HL-60 (cell line): ENCODE results near the gene C18orf32.

Experiments used
- DNase-seq, 2 experiments: peaks; one replicate each; pipeline ENCODE4 v3.0.0-alpha.2; 2010 to 2020; ENCODE audit warnings: low read depth in 1 of 2, low spot score in 1 of 2
- H3K27ac ChIP-seq: fragments of 250-450 bp; sonication (Bioruptor Pico); replicated peaks from 2 replicates; pipeline ENCODE4 v1.5.1; 2020; ENCODE audit warnings: mild to moderate bottlenecking, moderate library complexity
- H3K27me3 ChIP-seq: fragments of 250-450 bp; sonication (Bioruptor Pico); 2 replicates; pipeline ENCODE4 v1.5.1; 2021; ENCODE audit warnings: mild to moderate bottlenecking, moderate library complexity; ENCODE audit not compliant: insufficient read depth, poor library complexity, severe bottlenecking
- H3K4me3 ChIP-seq: replicated peaks from 2 replicates; pipeline ENCODE4 v1.5.1; 2011; ENCODE audit warnings: mild to moderate bottlenecking, control low read depth, low read length; ENCODE audit not compliant: insufficient read depth
- GABPA ChIP-seq: IDR thresholded peaks from 2 replicates; pipeline ENCODE4 v1.6.1; 2012; ENCODE audit warnings: low read depth
- POLR2AphosphoS5 ChIP-seq: IDR thresholded peaks from 2 replicates; pipeline ENCODE4 v1.6.1; 2012; ENCODE audit warnings: low read depth
- SPI1 ChIP-seq: IDR thresholded peaks from 2 replicates; pipeline ENCODE4 v1.6.1; 2012; ENCODE audit warnings: low read depth, mild to moderate bottlenecking, borderline replicate concordance
- TF ChIP-seq, protein P1 (sequence below): IDR thresholded peaks from 2 replicates; pipeline ENCODE4 v1.6.1; 2012; ENCODE audit warnings: low read depth; ENCODE audit not compliant: insufficient replicate concordance
- TF ChIP-seq, protein P2 (sequence below): IDR thresholded peaks from one replicate; pipeline ENCODE4 v1.5.1; 2011; ENCODE audit warnings: low read length, control low read depth, inconsistent platforms; ENCODE audit not compliant: insufficient read depth

C18orf32 gene

DNA sequence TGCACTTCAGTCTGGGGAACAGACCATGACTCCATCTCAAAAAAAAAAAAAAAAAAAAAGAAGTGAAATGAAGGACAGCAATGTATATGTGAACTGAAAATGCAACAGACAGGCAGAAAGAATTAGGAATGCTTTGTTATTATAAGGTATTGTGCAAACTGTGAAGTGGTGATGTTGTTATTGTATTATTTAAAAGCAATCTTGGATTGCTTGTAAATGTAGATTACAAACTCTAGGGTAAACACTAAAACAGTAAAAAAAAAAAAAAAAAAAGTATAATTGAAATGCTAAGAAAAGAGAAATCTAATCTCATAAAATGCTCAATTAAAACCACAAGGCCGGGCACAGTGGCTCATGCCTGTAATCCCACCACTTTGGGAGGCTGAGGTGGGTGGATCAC is 51.9 kb downstream of the C18orf32 start:
- TF ChIP-seq, protein P1, sequence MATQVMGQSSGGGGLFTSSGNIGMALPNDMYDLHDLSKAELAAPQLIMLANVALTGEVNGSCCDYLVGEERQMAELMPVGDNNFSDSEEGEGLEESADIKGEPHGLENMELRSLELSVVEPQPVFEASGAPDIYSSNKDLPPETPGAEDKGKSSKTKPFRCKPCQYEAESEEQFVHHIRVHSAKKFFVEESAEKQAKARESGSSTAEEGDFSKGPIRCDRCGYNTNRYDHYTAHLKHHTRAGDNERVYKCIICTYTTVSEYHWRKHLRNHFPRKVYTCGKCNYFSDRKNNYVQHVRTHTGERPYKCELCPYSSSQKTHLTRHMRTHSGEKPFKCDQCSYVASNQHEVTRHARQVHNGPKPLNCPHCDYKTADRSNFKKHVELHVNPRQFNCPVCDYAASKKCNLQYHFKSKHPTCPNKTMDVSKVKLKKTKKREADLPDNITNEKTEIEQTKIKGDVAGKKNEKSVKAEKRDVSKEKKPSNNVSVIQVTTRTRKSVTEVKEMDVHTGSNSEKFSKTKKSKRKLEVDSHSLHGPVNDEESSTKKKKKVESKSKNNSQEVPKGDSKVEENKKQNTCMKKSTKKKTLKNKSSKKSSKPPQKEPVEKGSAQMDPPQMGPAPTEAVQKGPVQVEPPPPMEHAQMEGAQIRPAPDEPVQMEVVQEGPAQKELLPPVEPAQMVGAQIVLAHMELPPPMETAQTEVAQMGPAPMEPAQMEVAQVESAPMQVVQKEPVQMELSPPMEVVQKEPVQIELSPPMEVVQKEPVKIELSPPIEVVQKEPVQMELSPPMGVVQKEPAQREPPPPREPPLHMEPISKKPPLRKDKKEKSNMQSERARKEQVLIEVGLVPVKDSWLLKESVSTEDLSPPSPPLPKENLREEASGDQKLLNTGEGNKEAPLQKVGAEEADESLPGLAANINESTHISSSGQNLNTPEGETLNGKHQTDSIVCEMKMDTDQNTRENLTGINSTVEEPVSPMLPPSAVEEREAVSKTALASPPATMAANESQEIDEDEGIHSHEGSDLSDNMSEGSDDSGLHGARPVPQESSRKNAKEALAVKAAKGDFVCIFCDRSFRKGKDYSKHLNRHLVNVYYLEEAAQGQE: no peak
- TF ChIP-seq, protein P2, sequence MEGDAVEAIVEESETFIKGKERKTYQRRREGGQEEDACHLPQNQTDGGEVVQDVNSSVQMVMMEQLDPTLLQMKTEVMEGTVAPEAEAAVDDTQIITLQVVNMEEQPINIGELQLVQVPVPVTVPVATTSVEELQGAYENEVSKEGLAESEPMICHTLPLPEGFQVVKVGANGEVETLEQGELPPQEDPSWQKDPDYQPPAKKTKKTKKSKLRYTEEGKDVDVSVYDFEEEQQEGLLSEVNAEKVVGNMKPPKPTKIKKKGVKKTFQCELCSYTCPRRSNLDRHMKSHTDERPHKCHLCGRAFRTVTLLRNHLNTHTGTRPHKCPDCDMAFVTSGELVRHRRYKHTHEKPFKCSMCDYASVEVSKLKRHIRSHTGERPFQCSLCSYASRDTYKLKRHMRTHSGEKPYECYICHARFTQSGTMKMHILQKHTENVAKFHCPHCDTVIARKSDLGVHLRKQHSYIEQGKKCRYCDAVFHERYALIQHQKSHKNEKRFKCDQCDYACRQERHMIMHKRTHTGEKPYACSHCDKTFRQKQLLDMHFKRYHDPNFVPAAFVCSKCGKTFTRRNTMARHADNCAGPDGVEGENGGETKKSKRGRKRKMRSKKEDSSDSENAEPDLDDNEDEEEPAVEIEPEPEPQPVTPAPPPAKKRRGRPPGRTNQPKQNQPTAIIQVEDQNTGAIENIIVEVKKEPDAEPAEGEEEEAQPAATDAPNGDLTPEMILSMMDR: no peak
- no peak for TF ChIP-seq GABPA
- no peak for TF ChIP-seq POLR2AphosphoS5
- TF ChIP-seq SPI1: no peak
- DNase-seq: no peak
- no peaks in the 10 kb centered on the region for H3K27me3 ChIP-seq
- no peak overlapping the region for H3K4me3 ChIP-seq
- H3K27ac ChIP-seq: no peak overlapping the region

DNA sequence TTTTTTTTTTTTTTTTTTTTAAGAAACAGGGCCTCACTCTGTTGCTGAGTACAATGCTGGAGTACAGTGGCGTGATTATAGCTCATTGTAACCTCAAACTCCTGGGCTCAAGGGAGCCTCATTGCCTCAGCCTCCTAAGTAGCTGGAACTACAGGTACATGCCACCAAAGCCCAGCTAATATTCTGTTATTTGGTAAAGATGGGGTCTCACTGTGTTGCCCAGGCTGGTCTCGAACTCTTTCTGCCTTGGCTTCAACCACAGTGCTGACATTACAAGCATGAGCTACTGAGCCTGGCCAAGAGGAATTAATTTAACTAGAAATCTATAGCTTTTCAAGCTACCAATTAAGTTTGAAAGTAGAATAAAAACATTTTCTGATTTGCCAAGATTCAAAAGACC is 54.4 kb downstream of the C18orf32 start:
- Histone ChIP-seq H3K27me3 (no peaks in the 10 kb centered on the region), H3K4me3 (no peak overlapping the region), H3K27ac (no peak overlapping the region)
- DNase-seq: no peak
- TF ChIP-seq, protein P1: no peak
- TF ChIP-seq, protein P2: no peak
- TF ChIP-seq POLR2AphosphoS5: no peak

DNA sequence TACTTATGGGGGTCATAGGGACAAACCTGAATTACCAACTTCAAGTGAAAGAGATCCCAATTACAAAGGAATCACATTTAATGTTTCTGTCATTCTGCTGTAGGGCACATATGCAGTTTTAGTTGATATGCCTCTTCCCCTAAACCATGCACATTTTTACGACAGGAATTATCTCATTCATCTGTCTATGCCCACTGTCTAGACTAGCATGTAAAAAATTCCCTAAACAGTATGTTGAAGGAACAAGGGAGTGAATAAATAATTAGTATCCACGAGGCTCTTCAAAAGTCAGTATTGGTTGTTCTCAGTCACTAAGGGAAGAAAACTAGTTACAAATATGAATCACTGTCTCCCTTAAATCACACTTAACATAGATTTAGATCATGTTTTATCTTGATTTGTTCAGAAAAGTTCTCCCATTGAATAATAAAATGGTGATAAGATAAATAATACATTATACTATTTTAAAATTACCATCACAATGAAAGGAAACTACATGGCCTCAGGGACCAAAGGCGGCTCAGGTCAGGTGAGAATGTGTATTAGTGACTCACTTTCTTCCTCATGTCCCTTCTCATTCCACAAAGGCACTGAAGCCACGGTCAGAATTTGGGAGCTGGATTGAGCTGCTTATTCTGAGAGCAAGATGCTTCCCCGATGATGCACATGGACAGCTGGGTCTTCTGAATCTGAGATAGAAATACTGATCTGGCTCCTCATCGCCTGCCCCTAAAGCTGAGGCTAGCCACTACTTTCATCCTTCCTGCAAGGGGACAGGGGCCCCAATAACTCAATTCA is 55.7 kb downstream of the C18orf32 start:
- no peak for TF ChIP-seq GABPA
- no peak for TF ChIP-seq POLR2AphosphoS5
- TF ChIP-seq, protein P1: no peak
- no peak for TF ChIP-seq SPI1
- TF ChIP-seq, protein P2: no peak
- H3K27ac ChIP-seq: no peak overlapping the region
- H3K4me3 ChIP-seq: no peak overlapping the region
- no peak for DNase-seq
- H3K27me3 ChIP-seq: no peaks in the 10 kb centered on the region
